ENCODE results near the gene TSFM. TPM values are rescaled to one million over a fixed set of nuclear protein-coding genes. Genes with fewer than 3 reads are reported as not detected.

The TSFM gene
- total RNA-seq, 5 donors from 2014 or later (not counting 1 experiment from before 2014, with no cell fraction given), result 15.5 to 21.5 (median 20.2) TPM

DNA sequence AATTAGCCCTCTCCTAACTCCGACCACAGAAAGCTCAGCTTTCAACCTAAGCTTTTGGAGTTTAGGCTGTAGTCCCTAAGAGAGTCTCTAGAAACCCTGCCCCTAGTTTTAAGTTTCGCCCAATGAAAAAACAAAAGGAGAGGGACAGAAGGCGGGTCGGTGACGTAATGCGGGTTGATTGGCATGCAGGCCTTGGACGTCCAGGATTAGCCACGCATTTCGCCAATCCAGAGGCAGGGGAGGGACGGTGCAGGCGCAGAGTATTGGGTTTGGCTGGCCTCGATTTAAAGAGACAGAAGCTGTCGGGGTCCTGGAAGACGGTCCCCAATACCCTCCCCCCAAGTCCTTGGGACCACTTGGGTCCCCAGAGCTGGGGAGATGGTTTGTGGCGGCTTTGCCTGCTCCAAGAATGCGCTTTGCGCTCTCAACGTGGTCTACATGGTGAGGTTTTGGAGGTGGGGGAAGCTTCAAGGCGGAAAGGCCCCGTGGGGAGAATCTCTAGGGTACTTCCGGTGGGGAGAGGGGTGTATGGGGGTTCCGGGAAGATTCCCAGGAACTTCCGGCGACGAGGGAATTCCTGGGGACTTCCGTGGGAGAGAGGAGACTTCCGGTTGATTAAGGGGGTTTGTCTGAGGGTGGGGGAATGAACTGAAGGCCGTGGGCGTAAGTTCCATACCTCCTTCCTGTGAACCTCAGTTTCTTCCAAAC, 37.7 kb upstream of the TSFM start, which contains the start of gene TSPAN31:
TSPAN31 (plus strand) TSS at position 263 of the 708 bp plus-strand sequence; CDS start at position 379, 116 bp downstream.
- CTCF ChIA-PET, result interaction anchor here (0.5 to 1.8 kb wide), 7 partner anchors 9 to 1189 kb away, joined by 3 to 11 read pairs (median 5); no protein-coding TSS in a partner anchor
- Mint-ChIP-seq H3K4me1 (peaks cover 47 to 54% (median 52%) of the 10 kb centered on the region in 3 donors), H3K27ac (peak within 1 kb of the TSS; percentile 96 to 98), H3K4me3 (peak within 1 kb of the TSS; percentile 93 to 97 (median 94)), H3K36me3 (peaks cover 16% of the 10 kb centered on the region), H3K27me3 (no peaks in the 10 kb centered on the region), H3K9me3 (no peaks in the 10 kb centered on the region)
- Histone ChIP-seq H3K36me3 (ENCODE audit: control insufficient read depth in 2 of 2, extremely low read depth in 1 of 2, insufficient read depth in 1 of 2, low read length in 1 of 2) (peaks cover 4 to 30% of the 10 kb centered on the region in 2 donors), H3K4me3 (ENCODE audit: control insufficient read depth in 1 of 2, extremely low read depth in 1 of 2, low read length in 1 of 2) (peak within 1 kb of the TSS; percentile 81 to 96), H3K27me3 (replicated peaks in 1 of 2; ENCODE audit: control insufficient read depth in 2 of 2, extremely low read depth in 1 of 2, insufficient read depth in 2 of 2, low read length in 1 of 2) (no peaks in the 10 kb centered on the region), H3K9me3 (no peaks in the 10 kb centered on the region), H3K4me1 (ENCODE audit: control insufficient read depth in 1 of 2, extremely low read depth in 1 of 2, insufficient read depth in 2 of 2, low read length in 2 of 2) (peaks cover 28 to 46% of the 10 kb centered on the region in 2 experiments), H3K27ac (ENCODE audit: low read length) (peak within 1 kb of the TSS; percentile 96)
- WGBS (ENCODE audit: insufficient coverage), result 2% methylated on average over 18 of the region's 29 CpGs
- DNase-seq (peak; percentile 79 to 98 (median 95)), ATAC-seq (replicated peaks in 1 of 4) (peak; percentile 81 to 87 (median 83))
- POLR2A ChIA-PET, result interaction anchor here in 1 of 2 donors (0.7 to 1.4 kb wide), 2 partner anchors 9 to 82 kb away, joined by 3 to 4 read pairs; no protein-coding TSS in a partner anchor

GRCh38 chr12:57745485-57745881, 37.1 kb upstream of the TSFM start:
- H3K4me1 Mint-ChIP-seq, result peaks cover 48 to 55% (median 49%) of the 10 kb centered on the region in 3 donors
- H3K9me3 Mint-ChIP-seq, result no peaks in the 10 kb centered on the region
- H3K4me3 Mint-ChIP-seq, result peak overlapping the region; percentile 93 to 97 (median 94)
- H3K27me3 Mint-ChIP-seq, result no peaks in the 10 kb centered on the region
- ChIA-PET CTCF (interaction anchor here in 1 of 2 donors (0.5 to 1.8 kb wide), 3 partner anchors 9 to 1059 kb away, joined by 3 to 11 read pairs (median 3); no protein-coding TSS in a partner anchor), POLR2A (interaction anchor here in 1 of 2 donors (1.4 kb wide), 1 partner anchor 9 kb away, joined by 3 read pairs; no protein-coding TSS in a partner anchor)
- DNase-seq (no peak), ATAC-seq (replicated peaks in 1 of 4) (no peak)
- no peaks in the 10 kb centered on the region for H3K27me3 ChIP-seq (replicated peaks in 1 of 2; ENCODE audit: control insufficient read depth in 2 of 2, extremely low read depth in 1 of 2, insufficient read depth in 2 of 2, low read length in 1 of 2)
- 71% methylated on average over 6 of the region's 8 CpGs for WGBS (ENCODE audit: insufficient coverage)
- no peaks in the 10 kb centered on the region for H3K9me3 ChIP-seq
- peaks cover 4 to 29% of the 10 kb centered on the region in 2 donors for H3K36me3 ChIP-seq (ENCODE audit: control insufficient read depth in 2 of 2, extremely low read depth in 1 of 2, insufficient read depth in 1 of 2, low read length in 1 of 2)
- peak overlapping the region; percentile 96 to 98 for H3K27ac Mint-ChIP-seq
- peak overlapping the region; percentile 96 for H3K27ac ChIP-seq (ENCODE audit: low read length)
- peaks cover 23 to 44% of the 10 kb centered on the region in 2 experiments for H3K4me1 ChIP-seq (ENCODE audit: control insufficient read depth in 1 of 2, extremely low read depth in 1 of 2, insufficient read depth in 2 of 2, low read length in 2 of 2)
- H3K36me3 Mint-ChIP-seq, result peaks cover 19% of the 10 kb centered on the region
- H3K4me3 ChIP-seq (ENCODE audit: control insufficient read depth in 1 of 2, extremely low read depth in 1 of 2, low read length in 1 of 2), result peak overlapping the region; percentile 81 to 96

- ChIA-PET CTCF (interaction anchor here in 1 of 2 donors (1.8 kb wide), 1 partner anchor 10 kb away, joined by 11 read pairs; no protein-coding TSS in a partner anchor), POLR2A (no interaction called here)
- Mint-ChIP-seq H3K4me1 (peaks cover 48 to 55% (median 49%) of the 10 kb centered on the region in 3 donors), H3K4me3 (peak overlapping the region; percentile 93 to 97 (median 94)), H3K27me3 (no peaks in the 10 kb centered on the region), H3K36me3 (peaks cover 23% of the 10 kb centered on the region), H3K27ac (peak overlapping the region; percentile 96 to 98), H3K9me3 (no peaks in the 10 kb centered on the region)
- Histone ChIP-seq H3K36me3 (ENCODE audit: control insufficient read depth in 2 of 2, extremely low read depth in 1 of 2, insufficient read depth in 1 of 2, low read length in 1 of 2) (peaks cover 4 to 30% of the 10 kb centered on the region in 2 donors), H3K27ac (ENCODE audit: low read length) (peak overlapping the region; percentile 96), H3K27me3 (replicated peaks in 1 of 2; ENCODE audit: control insufficient read depth in 2 of 2, extremely low read depth in 1 of 2, insufficient read depth in 2 of 2, low read length in 1 of 2) (no peaks in the 10 kb centered on the region), H3K4me1 (ENCODE audit: control insufficient read depth in 1 of 2, extremely low read depth in 1 of 2, insufficient read depth in 2 of 2, low read length in 2 of 2) (peaks cover 20 to 44% of the 10 kb centered on the region in 2 experiments), H3K9me3 (no peaks in the 10 kb centered on the region), H3K4me3 (ENCODE audit: control insufficient read depth in 1 of 2, extremely low read depth in 1 of 2, low read length in 1 of 2) (peak overlapping the region in 1 of 2 donors; percentile 96)
- no peak for ATAC-seq (replicated peaks in 1 of 4)
- no CpG with 5 or more reads among the region's 3 CpGs for WGBS (ENCODE audit: insufficient coverage)
- DNase-seq, result no peak
These were observed 36.6 kb upstream of the TSFM start for GRCh38 chr12:57746025-57746424.

DNA sequence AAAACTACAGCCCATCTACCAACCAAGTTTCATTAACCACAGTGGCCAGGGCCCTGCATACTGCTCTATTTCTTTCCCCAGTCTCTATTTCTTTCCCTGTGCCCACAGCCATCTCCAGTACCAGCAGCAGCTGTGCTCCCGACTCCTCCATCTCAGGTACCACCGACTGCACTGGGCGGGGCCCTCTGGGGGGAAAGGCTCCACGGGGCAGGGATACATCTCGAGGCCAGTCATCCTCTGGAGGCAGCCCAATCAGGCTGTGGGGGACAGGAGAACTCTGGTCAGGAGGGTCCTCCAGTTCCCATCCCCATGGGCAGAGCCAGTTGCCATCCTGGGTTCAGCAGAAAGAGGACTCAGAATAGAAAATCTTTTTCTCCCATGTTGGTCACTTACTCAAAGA, 33.5 kb upstream of the TSFM start:
- H3K4me1 Mint-ChIP-seq, result peaks cover 59 to 64% (median 60%) of the 10 kb centered on the region in 3 donors
- H3K27ac ChIP-seq (ENCODE audit: low read length), result no peak overlapping the region
- POLR2A ChIA-PET, result interaction anchor here in 1 of 2 donors (0.7 kb wide), 1 partner anchor 94 kb away, joined by 4 read pairs; no protein-coding TSS in a partner anchor
- H3K9me3 ChIP-seq, result no peaks in the 10 kb centered on the region
- peaks cover 33 to 56% of the 10 kb centered on the region in 2 experiments for H3K4me1 ChIP-seq (ENCODE audit: control insufficient read depth in 1 of 2, extremely low read depth in 1 of 2, insufficient read depth in 2 of 2, low read length in 2 of 2)
- no peak overlapping the region for H3K4me3 ChIP-seq (ENCODE audit: control insufficient read depth in 1 of 2, extremely low read depth in 1 of 2, low read length in 1 of 2)
- peak overlapping the region; percentile 19 to 44 for H3K27ac Mint-ChIP-seq
- no peaks in the 10 kb centered on the region for H3K27me3 ChIP-seq (replicated peaks in 1 of 2; ENCODE audit: control insufficient read depth in 2 of 2, extremely low read depth in 1 of 2, insufficient read depth in 2 of 2, low read length in 1 of 2)
- no peak for ATAC-seq (replicated peaks in 1 of 4)
- CTCF ChIA-PET, result no interaction called here
- no CpG with 5 or more reads among the region's 5 CpGs for WGBS (ENCODE audit: insufficient coverage)
- DNase-seq, result no peak
- no peaks in the 10 kb centered on the region for H3K27me3 Mint-ChIP-seq
- peaks cover 23% of the 10 kb centered on the region for H3K36me3 Mint-ChIP-seq
- H3K36me3 ChIP-seq (ENCODE audit: control insufficient read depth in 2 of 2, extremely low read depth in 1 of 2, insufficient read depth in 1 of 2, low read length in 1 of 2), result peaks cover 4 to 30% of the 10 kb centered on the region in 2 donors
- no peaks in the 10 kb centered on the region for H3K9me3 Mint-ChIP-seq
- H3K4me3 Mint-ChIP-seq, result no peak overlapping the region

- Mint-ChIP-seq H3K27ac (peak overlapping the region; percentile 93 to 99), H3K9me3 (no peaks in the 10 kb centered on the region), H3K4me1 (peaks cover 51 to 54% (median 51%) of the 10 kb centered on the region in 3 donors), H3K27me3 (no peaks in the 10 kb centered on the region), H3K36me3 (peaks cover 23% of the 10 kb centered on the region), H3K4me3 (peak overlapping the region; percentile 89 to 96 (median 89))
- no peaks in the 10 kb centered on the region for H3K27me3 ChIP-seq (replicated peaks in 1 of 2; ENCODE audit: control insufficient read depth in 2 of 2, extremely low read depth in 1 of 2, insufficient read depth in 2 of 2, low read length in 1 of 2)
- WGBS (ENCODE audit: insufficient coverage), result 82% methylated on average over 10 of the region's 15 CpGs
- ATAC-seq (replicated peaks in 1 of 4) (no peak), DNase-seq (no peak)
- ChIA-PET POLR2A (no interaction called here), CTCF (no interaction called here)
- H3K9me3 ChIP-seq, result no peaks in the 10 kb centered on the region
- peak overlapping the region; percentile 70 to 82 for H3K4me3 ChIP-seq (ENCODE audit: control insufficient read depth in 1 of 2, extremely low read depth in 1 of 2, low read length in 1 of 2)
- no peak overlapping the region for H3K27ac ChIP-seq (ENCODE audit: low read length)
- H3K36me3 ChIP-seq (ENCODE audit: control insufficient read depth in 2 of 2, extremely low read depth in 1 of 2, insufficient read depth in 1 of 2, low read length in 1 of 2), result peaks cover 4 to 30% of the 10 kb centered on the region in 2 donors
- H3K4me1 ChIP-seq (ENCODE audit: control insufficient read depth in 1 of 2, extremely low read depth in 1 of 2, insufficient read depth in 2 of 2, low read length in 2 of 2), result peaks cover 27 to 49% of the 10 kb centered on the region in 2 experiments
These were observed 31.8 kb upstream of the TSFM start for GRCh38 chr12:57750561-57751431.
